SU-DHL-6 (cell line): ENCODE data around the gene SLC5A10.

Source experiments
- H2AFZ ChIP-seq: fragments of 200-600 bp; sonication (generic); 2 replicates; pipeline ENCODE4 v1.6.1; 2014; ENCODE audit warnings: low read depth, mild to moderate bottlenecking, moderate library complexity, mixed read lengths, antibody characterized with exemption, low read length; ENCODE audit not compliant: severe bottlenecking
- H3F3A ChIP-seq: fragments of 200-600 bp; shearing (Covaris generic); 2 replicates; pipeline ENCODE4 v1.6.0; 2016; ENCODE audit warnings: antibody characterized with exemption, mild to moderate bottlenecking; ENCODE audit not compliant: insufficient read depth
- H3K27ac ChIP-seq: fragments of 200-600 bp; sonication (generic); 2 replicates; pipeline ENCODE4 v1.5.1; 2016; ENCODE audit warnings: low read depth, mild to moderate bottlenecking, low read length, moderate library complexity, mixed read lengths
- H3K27me3 ChIP-seq: fragments of 200-600 bp; sonication (generic), shearing (Covaris generic); 2 replicates; pipeline ENCODE4 v1.6.0; 2014; ENCODE audit warnings: mild to moderate bottlenecking, low read length
- H3K36me3 ChIP-seq: fragments of 200-600 bp; sonication (generic); 2 replicates; pipeline ENCODE4 v1.6.1; 2014; ENCODE audit warnings: mild to moderate bottlenecking, low read length, mixed read lengths
- H3K4me2 ChIP-seq: fragments of 300-600, 200-600 bp; shearing (Covaris generic), sonication (generic); 2 replicates; pipeline ENCODE4 v1.6.0; 2014; ENCODE audit warnings: low read length, low read depth, mild to moderate bottlenecking; ENCODE audit not compliant: poor library complexity, severe bottlenecking
- H3K4me3 ChIP-seq: fragments of 200-600 bp; sonication (generic); 2 replicates; pipeline ENCODE4 v1.5.1; 2014; ENCODE audit warnings: antibody characterized with exemption, low read length, mild to moderate bottlenecking, mixed read lengths; ENCODE audit not compliant: insufficient read depth, poor library complexity, severe bottlenecking
- H3K79me2 ChIP-seq: fragments of 200-600 bp; sonication (generic); 2 replicates; pipeline ENCODE4 v1.6.1; 2014; ENCODE audit warnings: mild to moderate bottlenecking, low read length, moderate library complexity; ENCODE audit not compliant: insufficient read depth
- H3K9ac ChIP-seq: fragments of 200-600 bp; sonication (generic); 2 replicates; pipeline ENCODE4 v1.7.0; 2014; ENCODE audit warnings: mild to moderate bottlenecking, low read length
- H3K9me2 ChIP-seq: fragments of 200-600 bp; sonication (generic); replicated peaks from 2 replicates; pipeline ENCODE4 v1.6.1; 2014; ENCODE audit warnings: low read length; ENCODE audit not compliant: insufficient read depth
- H3K9me3 ChIP-seq: fragments of 200-600 bp; sonication (generic); 2 replicates; pipeline ENCODE4 v1.6.1; 2014; ENCODE audit warnings: low read length, mixed read lengths; ENCODE audit not compliant: insufficient read depth
- H4K20me1 ChIP-seq: fragments of 200-600 bp; sonication (generic); 2 replicates; pipeline ENCODE4 v1.6.1; 2014; ENCODE audit warnings: low read depth, mild to moderate bottlenecking, antibody characterized with exemption, low read length, moderate library complexity, mixed read lengths
- CTCF ChIP-seq: fragments of 200-600 bp; sonication (generic); IDR thresholded peaks from one replicate; pipeline ENCODE4 v1.5.1; 2017; ENCODE audit warnings: antibody characterized with exemption, mild to moderate bottlenecking, low read length, moderate library complexity; ENCODE audit not compliant: insufficient read depth, poor library complexity, severe bottlenecking
- EZH2phosphoT487 ChIP-seq: fragments of 200-600 bp; sonication (generic), shearing (Covaris generic); conservative IDR thresholded peaks from 2 replicates; pipeline ENCODE4 v1.6.1; 2018; ENCODE audit warnings: mild to moderate bottlenecking, antibody characterized with exemption, low read length, moderate library complexity, mixed read lengths

The SLC5A10 gene

GRCh38 chr17:18960241-18960665, 8.3 kb downstream of the SLC5A10 start:
- no peak overlapping the region; the same call in 1 of the 2 replicates for H3K9ac ChIP-seq
- no peaks in the 10 kb centered on the region for H3K9me3 ChIP-seq
- no peaks in the 10 kb centered on the region for H4K20me1 ChIP-seq
- no peak overlapping the region for H3K4me2 ChIP-seq
- H3K27me3 ChIP-seq: no peaks in the 10 kb centered on the region
- H3K9me2 ChIP-seq: no peaks in the 10 kb centered on the region
- no peak overlapping the region for H3K27ac ChIP-seq
- peak overlapping the region; percentile 23 for H2AFZ ChIP-seq
- H3K79me2 ChIP-seq: no peaks in the 10 kb centered on the region
- TF ChIP-seq CTCF (no peak), EZH2phosphoT487 (no peak)
- H3K36me3 ChIP-seq: no peaks in the 10 kb centered on the region
- no peak overlapping the region for H3K4me3 ChIP-seq
- no peaks in the 10 kb centered on the region for H3F3A ChIP-seq

GRCh38 chr17:18960803-18961511, 9.0 kb downstream of the SLC5A10 start:
- Histone ChIP-seq H4K20me1 (no peaks in the 10 kb centered on the region), H3K9me2 (no peaks in the 10 kb centered on the region), H3K9me3 (no peaks in the 10 kb centered on the region), H3K36me3 (no peaks in the 10 kb centered on the region), H2AFZ (peak overlapping the region; percentile 23), H3K79me2 (no peaks in the 10 kb centered on the region), H3F3A (no peaks in the 10 kb centered on the region), H3K4me3 (no peak overlapping the region), H3K4me2 (no peak overlapping the region), H3K27ac (no peak overlapping the region), H3K27me3 (no peaks in the 10 kb centered on the region), H3K9ac (no peak overlapping the region; the same call in 1 of the 2 replicates)
- TF ChIP-seq EZH2phosphoT487 (no peak), CTCF (peak; percentile 87)

- Histone ChIP-seq H3K79me2 (no peaks in the 10 kb centered on the region), H3K4me2 (no peak overlapping the region), H3K9ac (no peak overlapping the region), H3K9me2 (no peaks in the 10 kb centered on the region), H4K20me1 (no peaks in the 10 kb centered on the region), H3K4me3 (no peak overlapping the region), H3K9me3 (no peaks in the 10 kb centered on the region), H2AFZ (no peak overlapping the region), H3K36me3 (no peaks in the 10 kb centered on the region), H3K27me3 (no peaks in the 10 kb centered on the region), H3K27ac (no peak overlapping the region), H3F3A (no peaks in the 10 kb centered on the region)
- TF ChIP-seq EZH2phosphoT487: no peak
- no peak for TF ChIP-seq CTCF
Measured at GRCh38 chr17:18961634-18962493, 9.9 kb downstream of the SLC5A10 start.
